GM18858 (cell line): Measurements from ENCODE around the gene THRB.

Experiments used
- ATAC-seq: cut with Tn5 transposase; IDR thresholded peaks from one replicate; pipeline ENCODE4 v1.9.1; 2021; ENCODE audit not compliant: unreplicated experiment

THRB gene

GRCh38 chr3:24157106-24157505 lies 337.5 kb downstream of the THRB start:
- no peak for ATAC-seq

- no peak for ATAC-seq
Measured at GRCh38 chr3:24156466-24156865, 338.2 kb downstream of the THRB start.

- no peak for ATAC-seq
Measured at GRCh38 chr3:24155276-24155675, 339.4 kb downstream of the THRB start.

GRCh38 chr3:24154781-24155180 lies 339.9 kb downstream of the THRB start:
- no peak for ATAC-seq

GRCh38 chr3:24154013-24154695 lies 340.5 kb downstream of the THRB start:
- ATAC-seq = peak; percentile 78

GRCh38 chr3:24151594-24151993 lies 343.1 kb downstream of the THRB start:
- no peak for ATAC-seq

DNA sequence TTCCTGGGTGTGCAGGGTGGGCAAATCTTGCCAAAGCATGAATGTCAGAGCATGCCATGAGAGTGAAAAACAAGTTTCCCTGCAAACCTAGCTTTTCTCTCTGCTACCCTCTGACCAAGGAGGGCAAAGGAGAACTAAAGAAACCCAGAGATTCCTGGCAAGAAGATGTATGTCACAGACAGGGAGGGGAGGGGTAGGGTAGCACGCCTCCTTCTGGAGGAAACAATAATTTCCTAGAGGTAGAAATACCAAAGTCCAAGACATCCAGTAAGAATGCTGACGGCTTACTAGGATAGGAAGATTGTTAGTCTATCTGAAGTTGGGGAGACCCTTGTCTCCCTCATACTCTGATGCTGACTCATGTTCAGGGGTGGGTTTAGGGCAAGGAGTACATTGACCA lies 345.6 kb downstream of the THRB start:
- ATAC-seq = no peak

DNA sequence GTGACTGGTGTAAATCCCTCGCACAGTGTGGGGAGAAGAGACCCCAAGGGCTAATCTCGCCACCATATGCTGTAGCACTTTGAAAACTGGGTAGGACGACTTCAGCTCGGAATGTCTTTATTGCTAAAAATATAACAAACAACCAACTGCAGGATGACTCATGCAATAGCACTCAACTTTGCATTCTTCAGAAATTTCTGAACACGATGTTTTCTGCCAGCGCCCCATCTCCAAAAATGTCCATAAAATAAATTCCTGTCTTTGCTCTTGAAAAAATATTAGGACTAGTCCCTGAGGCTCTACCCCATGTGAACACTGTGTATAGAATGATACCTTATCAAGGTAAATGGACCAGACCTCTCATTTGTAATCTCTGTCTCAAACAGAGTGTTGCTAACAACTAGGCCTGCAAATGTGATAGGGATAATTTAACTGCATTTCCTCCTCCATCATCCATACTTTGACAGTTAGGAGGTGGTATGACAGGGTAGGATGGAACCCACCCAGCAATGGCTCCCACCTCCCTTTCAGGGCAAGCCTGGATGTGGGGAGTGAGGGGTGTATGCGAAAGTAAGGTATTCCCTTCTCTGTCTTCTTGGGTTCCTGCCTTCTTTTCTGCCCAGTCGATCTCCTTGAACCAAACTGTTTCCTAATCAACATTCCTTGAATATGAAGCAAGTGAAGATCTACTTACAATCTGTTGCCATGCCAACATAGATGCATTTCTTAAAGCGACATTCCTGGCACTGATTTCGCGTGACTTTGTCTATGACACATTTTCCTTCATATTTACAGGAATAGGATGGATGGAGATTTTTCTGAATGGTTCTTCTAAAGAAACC lies 348.4 kb downstream of the THRB start:
- ATAC-seq = no peak

DNA sequence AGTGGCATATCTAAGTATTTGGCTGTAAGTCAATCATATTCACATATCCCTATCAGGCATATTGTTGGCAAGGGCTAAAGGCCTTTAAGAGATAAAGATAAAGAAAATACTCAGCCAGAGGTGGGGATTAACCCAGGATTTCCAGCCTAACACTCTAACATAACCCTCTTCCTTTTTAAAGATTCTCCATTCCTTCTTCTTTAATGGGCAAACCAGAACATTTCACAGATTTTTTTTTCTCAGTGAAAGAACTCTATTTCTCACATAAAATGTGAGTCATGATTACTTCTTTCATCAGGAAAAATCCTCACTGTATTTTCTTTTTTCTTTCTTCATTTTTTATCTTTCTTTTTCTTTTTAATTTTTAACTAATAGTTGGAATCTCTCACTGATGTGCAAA lies 349.2 kb downstream of the THRB start:
- no peak for ATAC-seq

DNA sequence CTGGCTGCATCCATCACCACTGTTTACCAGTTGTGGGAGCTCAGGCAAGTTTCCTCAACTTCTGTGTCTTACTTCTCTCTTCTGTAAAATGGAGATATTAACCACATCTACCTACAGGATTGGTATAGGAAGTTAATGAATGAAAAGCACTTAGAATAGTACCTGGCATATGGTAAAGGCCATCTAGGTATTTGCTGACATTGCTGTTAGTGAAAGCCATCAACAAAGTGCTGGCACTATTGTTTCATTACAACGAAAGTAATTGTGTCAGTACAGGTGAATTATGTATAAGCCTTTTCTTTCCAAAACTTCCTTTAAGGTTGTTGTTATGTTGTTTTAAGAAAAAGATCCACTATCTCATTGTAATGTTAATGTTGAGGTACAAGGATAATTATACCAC lies 352.5 kb downstream of the THRB start:
- no peak for ATAC-seq

GRCh38 chr3:24141548-24141947 lies 353.1 kb downstream of the THRB start:
- no peak for ATAC-seq

DNA sequence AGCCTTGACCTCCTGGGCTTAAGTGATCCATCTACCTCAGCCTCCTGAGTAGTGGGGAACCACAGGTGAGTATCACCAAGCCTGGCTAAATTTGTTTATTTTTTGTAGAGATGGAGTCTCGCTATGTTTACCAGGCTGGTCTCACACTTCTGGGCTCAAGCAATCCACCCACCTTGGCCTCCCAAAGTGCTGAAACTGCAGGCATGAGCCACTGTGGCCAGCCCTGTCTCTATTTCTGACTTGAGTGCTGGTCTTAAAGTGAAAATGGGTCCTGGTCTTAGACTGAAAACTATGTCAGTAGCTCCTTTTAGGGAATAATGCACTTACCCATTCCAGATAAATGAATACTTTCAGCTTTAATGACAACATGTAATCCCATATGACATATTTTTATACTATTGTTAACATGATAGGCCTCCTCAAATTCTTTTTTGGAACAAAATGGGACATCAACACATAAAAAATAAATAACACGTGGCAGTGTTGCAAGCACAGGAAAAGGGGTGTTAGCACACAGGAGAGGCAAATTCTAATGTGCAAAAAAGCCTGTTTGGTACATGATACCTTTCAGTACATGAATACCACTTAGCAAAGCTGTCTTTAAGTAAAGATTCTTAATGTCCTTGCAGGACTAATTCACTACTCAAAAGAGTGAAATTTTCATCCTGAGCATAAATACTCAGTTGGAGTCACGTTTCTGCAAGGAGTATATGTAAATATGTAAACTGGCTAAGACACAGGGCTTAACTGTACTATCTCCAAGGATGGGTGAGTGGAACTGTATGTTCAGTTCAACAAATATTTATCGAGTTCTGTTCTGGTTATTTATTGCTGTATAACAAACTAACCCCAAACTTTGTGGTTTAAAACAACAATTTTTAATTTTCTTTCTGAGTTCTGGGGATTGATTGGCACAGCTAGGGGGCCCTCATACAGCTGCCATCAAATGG lies 354.9 kb downstream of the THRB start:
- ATAC-seq = no peak

GRCh38 chr3:24138876-24139256 lies 355.8 kb downstream of the THRB start:
- no peak for ATAC-seq

DNA sequence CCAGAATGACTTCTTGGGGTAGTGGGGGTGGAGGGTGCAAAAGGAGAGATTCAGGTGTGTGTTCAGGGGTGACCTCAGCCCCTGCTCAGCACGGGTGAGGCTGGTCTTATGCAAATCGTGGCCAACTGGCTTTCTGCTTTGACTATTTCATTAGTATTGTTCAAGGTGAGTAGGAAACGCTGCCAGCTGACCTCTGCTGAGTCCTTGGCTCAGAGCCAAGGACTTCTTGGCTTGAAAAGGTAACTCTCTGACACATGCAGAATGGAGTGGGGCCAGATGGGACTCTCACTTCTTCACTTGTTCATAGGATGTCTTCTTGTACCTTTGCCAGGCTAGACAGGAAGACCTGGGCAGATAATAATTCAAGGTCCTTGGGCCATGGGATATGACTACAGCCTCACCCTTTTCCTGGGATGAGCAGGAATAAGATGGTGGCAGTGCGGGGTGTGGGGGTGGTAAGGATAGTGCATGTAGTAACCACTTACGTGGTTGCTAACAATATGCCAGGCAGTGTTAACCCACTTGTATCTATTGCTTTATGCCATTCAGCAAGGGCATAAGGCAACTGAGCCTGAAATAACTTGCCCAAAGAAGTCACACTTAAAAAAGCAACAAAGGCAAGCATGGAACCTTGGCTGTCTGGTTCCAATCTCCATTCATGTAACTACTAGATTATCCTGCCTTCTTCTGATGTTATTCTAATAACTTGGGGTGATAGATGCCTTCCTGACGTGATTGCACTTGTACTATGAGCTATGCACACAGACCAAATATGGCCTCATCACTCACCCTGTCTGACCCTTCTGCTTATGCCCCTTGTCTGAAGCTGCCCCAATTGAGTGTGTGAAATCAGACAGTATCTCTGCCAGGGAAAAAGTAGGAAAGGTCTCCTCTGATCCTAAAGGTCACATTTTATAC lies 356.4 kb downstream of the THRB start:
- no peak for ATAC-seq

GRCh38 chr3:24137334-24137733 lies 357.3 kb downstream of the THRB start:
- no peak for ATAC-seq

DNA sequence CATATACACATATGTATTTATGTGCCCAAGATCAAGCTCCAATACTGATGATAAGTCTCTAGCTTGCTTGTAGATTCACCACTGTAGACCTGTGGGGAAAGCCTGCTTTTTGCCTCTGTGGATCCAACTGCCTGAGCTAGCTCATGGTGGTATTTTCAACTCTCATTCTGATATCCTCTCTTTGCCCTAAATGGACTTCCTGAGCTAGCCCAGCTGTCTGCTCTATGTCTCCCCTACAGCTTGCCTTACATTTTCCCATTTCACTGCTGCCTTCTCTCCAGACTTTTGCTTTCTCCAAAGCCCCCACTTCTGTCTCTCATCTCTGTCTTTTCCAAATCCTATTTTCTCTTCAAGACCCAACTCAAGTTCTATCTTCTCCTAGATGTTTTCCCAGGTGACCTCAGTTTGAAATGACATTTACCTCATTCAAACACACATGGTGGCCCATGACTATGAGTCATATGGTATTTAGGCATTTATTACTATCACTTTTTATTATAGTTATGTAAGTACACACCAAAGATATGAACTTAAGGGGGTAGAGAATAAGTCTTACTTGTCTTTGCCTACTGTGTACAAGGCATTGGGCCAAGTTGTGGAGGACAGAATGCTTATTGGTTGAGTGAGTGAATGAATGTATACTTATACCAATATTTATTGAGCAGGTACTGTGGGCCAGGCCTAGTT lies 357.9 kb downstream of the THRB start:
- ATAC-seq = no peak

- no peak for ATAC-seq
Measured at GRCh38 chr3:24135280-24135679, 359.4 kb downstream of the THRB start.

DNA sequence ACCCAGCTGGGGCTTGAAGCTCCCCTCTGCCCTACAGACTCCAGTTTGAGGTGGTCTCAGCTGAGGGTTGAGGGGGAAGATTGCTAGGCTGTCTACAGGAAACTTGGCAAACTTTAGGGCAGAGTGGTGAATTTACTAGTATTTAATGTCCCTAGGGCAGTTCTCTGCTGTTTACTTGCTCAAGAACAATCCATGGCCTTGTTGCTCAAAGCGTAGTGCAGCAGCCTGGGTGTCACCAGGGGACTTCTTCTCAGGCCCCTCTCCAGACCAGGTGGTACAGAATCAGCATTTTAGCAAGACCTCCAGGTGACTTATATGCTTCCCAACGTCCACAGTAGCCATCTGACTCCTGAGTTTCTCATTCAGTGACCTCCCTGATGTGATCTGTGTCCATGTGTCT lies 360.7 kb downstream of the THRB start:
- no peak for ATAC-seq

GRCh38 chr3:24133436-24133835 lies 361.2 kb downstream of the THRB start:
- no peak for ATAC-seq

GRCh38 chr3:24129549-24129948 lies 365.1 kb downstream of the THRB start:
- ATAC-seq = no peak
